Measurements from ENCODE around the gene RTKN2. TPM values are rescaled to one million over a fixed set of nuclear protein-coding genes. Genes with fewer than 3 reads are reported as not detected.
A peak's percentile ranks its signal among the peaks of the same experiment; 100 is the strongest.

The RTKN2 gene
- total RNA-seq, 2 experiments from 2014 or later = 2.2 to 2.6 TPM

DNA sequence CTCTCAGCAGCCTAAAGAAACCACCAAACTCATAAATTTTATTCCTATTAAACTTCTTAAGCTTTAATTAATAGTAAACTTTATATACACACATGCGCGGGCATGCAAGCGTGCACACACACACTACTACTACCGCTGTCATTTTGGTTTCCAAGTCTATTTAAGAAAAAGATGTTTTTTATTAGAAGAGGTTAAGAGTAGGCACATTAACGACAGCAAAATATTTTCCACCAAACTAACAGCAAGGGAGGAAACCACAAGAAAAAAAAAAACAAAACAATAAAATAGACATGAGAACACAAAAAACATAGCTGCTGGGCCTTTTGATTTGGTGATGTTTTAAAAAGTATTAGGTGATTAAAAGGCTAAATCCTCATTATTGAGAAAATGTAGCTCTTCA lies 28.6 kb downstream of the RTKN2 start:
- CTCF ChIA-PET = interaction anchor here (1.5 to 6.7 kb wide), 3 partner anchors 189 to 201 kb away, joined by 4 to 253 read pairs (median 4); no protein-coding TSS in a partner anchor
- peak overlapping the region; percentile 18 for H3K27ac Mint-ChIP-seq
- POLR2A ChIA-PET = no interaction called here
- no peaks in the 10 kb centered on the region for H3K27me3 Mint-ChIP-seq (ENCODE audit: low read depth)
- H3K4me3 Mint-ChIP-seq = no peak overlapping the region
- no peaks in the 10 kb centered on the region for H3K9me3 Mint-ChIP-seq (ENCODE audit: insufficient read depth)
- ATAC-seq (no peak), DNase-seq (no peak)
- H3K4me1 Mint-ChIP-seq (ENCODE audit: low read depth) = peaks cover 36% of the 10 kb centered on the region
- peaks cover 18% of the 10 kb centered on the region for H3K36me3 Mint-ChIP-seq (ENCODE audit: low read depth)

DNA sequence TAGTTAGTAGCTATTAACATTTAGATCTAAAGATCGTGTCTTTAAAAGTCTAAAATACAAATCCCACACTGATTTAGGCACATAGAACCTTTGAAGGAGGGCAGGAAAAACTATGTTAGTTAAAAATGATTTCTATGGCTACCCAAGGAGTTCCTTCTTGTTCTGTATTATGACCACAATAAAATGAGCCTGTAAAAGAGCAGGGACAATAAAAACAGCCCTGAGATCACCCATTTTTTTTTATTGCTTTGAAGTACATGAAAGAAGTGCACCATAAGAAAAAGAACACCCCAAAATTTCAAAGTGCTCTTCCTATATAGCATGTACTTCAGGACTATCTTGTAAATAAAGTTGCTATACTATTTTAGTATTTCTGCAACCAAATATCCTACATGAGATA lies 29.8 kb downstream of the RTKN2 start:
- no peak for ATAC-seq
- Mint-ChIP-seq H3K27ac (peak overlapping the region; percentile 20), H3K4me3 (no peak overlapping the region), H3K4me1 (ENCODE audit: low read depth) (peaks cover 37% of the 10 kb centered on the region), H3K36me3 (ENCODE audit: low read depth) (peaks cover 24% of the 10 kb centered on the region), H3K27me3 (ENCODE audit: low read depth) (no peaks in the 10 kb centered on the region), H3K9me3 (ENCODE audit: insufficient read depth) (no peaks in the 10 kb centered on the region)
- POLR2A ChIA-PET = interaction anchor here (0.6 to 1.2 kb wide), 2 partner anchors 151 to 336 kb away, joined by 3 read pairs; no protein-coding TSS in a partner anchor
- CTCF ChIA-PET = interaction anchor here (0.8 to 1.0 kb wide), 2 partner anchors 26 to 200 kb away, joined by 3 read pairs; no protein-coding TSS in a partner anchor
- DNase-seq = no peak

DNA sequence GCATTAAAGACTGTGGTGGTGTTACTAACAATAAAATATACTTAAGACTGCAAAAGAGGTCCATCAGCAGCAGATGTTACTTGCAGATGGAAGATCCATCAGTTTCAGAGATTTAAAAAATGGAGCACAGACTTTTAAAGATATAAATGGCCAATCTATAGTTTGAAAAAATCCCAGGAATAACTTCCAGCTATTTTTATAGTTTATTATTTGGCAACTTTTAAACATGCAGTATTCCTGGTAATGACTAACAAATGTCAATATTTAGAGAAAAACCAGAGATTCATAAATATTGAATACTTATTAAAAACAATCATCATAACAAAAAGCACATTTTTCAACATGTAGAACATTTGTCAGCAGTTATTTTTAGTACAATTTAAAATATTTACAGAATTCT lies 30.7 kb downstream of the RTKN2 start:
- peaks cover 18% of the 10 kb centered on the region for H3K36me3 Mint-ChIP-seq (ENCODE audit: low read depth)
- no peaks in the 10 kb centered on the region for H3K27me3 Mint-ChIP-seq (ENCODE audit: low read depth)
- no peak overlapping the region for H3K27ac Mint-ChIP-seq
- H3K4me3 Mint-ChIP-seq = no peak overlapping the region
- POLR2A ChIA-PET = interaction anchor here (1.2 kb wide), 1 partner anchor 150 kb away, joined by 3 read pairs; no protein-coding TSS in a partner anchor
- ATAC-seq (no peak), DNase-seq (no peak)
- H3K4me1 Mint-ChIP-seq (ENCODE audit: low read depth) = peaks cover 30% of the 10 kb centered on the region
- CTCF ChIA-PET = interaction anchor here (0.8 to 1.2 kb wide), 3 partner anchors 27 to 199 kb away, joined by 3 read pairs; no protein-coding TSS in a partner anchor
- no peaks in the 10 kb centered on the region for H3K9me3 Mint-ChIP-seq (ENCODE audit: insufficient read depth)

- no peak for ATAC-seq
- H3K27me3 Mint-ChIP-seq (ENCODE audit: low read depth) = no peaks in the 10 kb centered on the region
- no peaks in the 10 kb centered on the region for H3K9me3 Mint-ChIP-seq (ENCODE audit: insufficient read depth)
- POLR2A ChIA-PET = no interaction called here
- CTCF ChIA-PET = interaction anchor here (1.2 kb wide), 1 partner anchor 199 kb away, joined by 3 read pairs; no protein-coding TSS in a partner anchor
- peaks cover 17% of the 10 kb centered on the region for H3K36me3 Mint-ChIP-seq (ENCODE audit: low read depth)
- peaks cover 29% of the 10 kb centered on the region for H3K4me1 Mint-ChIP-seq (ENCODE audit: low read depth)
- DNase-seq = no peak
- H3K27ac Mint-ChIP-seq = no peak overlapping the region
- no peak overlapping the region for H3K4me3 Mint-ChIP-seq
These were observed 31.1 kb downstream of the RTKN2 start for GRCh38 chr10:62237506-62237905.

DNA sequence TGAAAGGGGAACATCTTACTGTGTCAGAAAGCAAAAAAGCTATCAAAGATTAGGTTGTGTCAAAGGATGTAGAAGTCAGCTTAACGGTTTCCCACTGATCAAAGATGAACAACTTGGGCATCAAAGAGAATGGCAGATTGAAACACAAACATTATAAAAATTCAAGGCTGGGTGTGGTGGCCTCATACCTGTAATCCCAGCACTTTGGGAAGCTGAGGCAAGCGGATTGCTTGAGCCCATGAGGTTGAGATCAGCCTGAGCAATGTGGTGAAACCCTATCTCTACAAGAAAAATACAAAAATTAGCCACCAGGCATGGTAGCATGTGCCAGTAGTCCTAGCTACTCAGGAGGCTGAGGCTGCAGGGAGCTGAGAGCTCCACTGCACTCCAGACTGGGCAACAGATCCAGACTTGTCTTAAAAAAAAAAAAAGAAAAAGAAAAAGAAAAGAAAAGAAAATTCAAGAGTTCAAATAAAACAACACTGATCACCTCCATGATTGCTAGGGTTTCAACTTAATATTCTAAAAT lies 34.5 kb downstream of the RTKN2 start:
- ChIA-PET CTCF (interaction anchor here (1.2 kb wide), 1 partner anchor 195 kb away, joined by 4 read pairs; no protein-coding TSS in a partner anchor), POLR2A (no interaction called here)
- Mint-ChIP-seq H3K27ac (no peak overlapping the region), H3K4me1 (ENCODE audit: low read depth) (peaks cover 19% of the 10 kb centered on the region), H3K9me3 (ENCODE audit: insufficient read depth) (no peaks in the 10 kb centered on the region), H3K4me3 (no peak overlapping the region), H3K36me3 (ENCODE audit: low read depth) (peaks cover 17% of the 10 kb centered on the region), H3K27me3 (ENCODE audit: low read depth) (no peaks in the 10 kb centered on the region)
- DNase-seq = no peak
- no peak for ATAC-seq

GRCh38 chr10:62233356-62234076 lies 35.1 kb downstream of the RTKN2 start:
- no peak for ATAC-seq
- Mint-ChIP-seq H3K9me3 (ENCODE audit: insufficient read depth) (no peaks in the 10 kb centered on the region), H3K36me3 (ENCODE audit: low read depth) (peaks cover 17% of the 10 kb centered on the region), H3K4me1 (ENCODE audit: low read depth) (peaks cover 16% of the 10 kb centered on the region), H3K4me3 (no peak overlapping the region), H3K27me3 (ENCODE audit: low read depth) (no peaks in the 10 kb centered on the region), H3K27ac (no peak overlapping the region)
- ChIA-PET CTCF (interaction anchor here (1.2 kb wide), 1 partner anchor 195 kb away, joined by 4 read pairs; no protein-coding TSS in a partner anchor), POLR2A (no interaction called here)
- no peak for DNase-seq

GRCh38 chr10:62231805-62232204 lies 36.8 kb downstream of the RTKN2 start:
- Mint-ChIP-seq H3K4me1 (ENCODE audit: low read depth) (peaks cover 16% of the 10 kb centered on the region), H3K36me3 (ENCODE audit: low read depth) (peaks cover 14% of the 10 kb centered on the region), H3K27ac (no peak overlapping the region), H3K27me3 (ENCODE audit: low read depth) (no peaks in the 10 kb centered on the region), H3K4me3 (no peak overlapping the region), H3K9me3 (ENCODE audit: insufficient read depth) (no peaks in the 10 kb centered on the region)
- ChIA-PET POLR2A (no interaction called here), CTCF (interaction anchor here (1.4 kb wide), 1 partner anchor 13 kb away, joined by 4 read pairs; no protein-coding TSS in a partner anchor)
- DNase-seq (no peak), ATAC-seq (no peak)

- Mint-ChIP-seq H3K9me3 (ENCODE audit: insufficient read depth) (no peaks in the 10 kb centered on the region), H3K27ac (no peak overlapping the region), H3K4me1 (ENCODE audit: low read depth) (peaks cover 13% of the 10 kb centered on the region), H3K36me3 (ENCODE audit: low read depth) (peaks cover 11% of the 10 kb centered on the region), H3K27me3 (ENCODE audit: low read depth) (no peaks in the 10 kb centered on the region), H3K4me3 (no peak overlapping the region)
- ATAC-seq (no peak), DNase-seq (no peak)
- CTCF ChIA-PET = interaction anchor here (1.2 to 1.4 kb wide), 2 partner anchors 14 to 34 kb away, joined by 3 to 4 read pairs; no protein-coding TSS in a partner anchor
- POLR2A ChIA-PET = no interaction called here
These were observed 37.3 kb downstream of the RTKN2 start for GRCh38 chr10:62231371-62231770.

DNA sequence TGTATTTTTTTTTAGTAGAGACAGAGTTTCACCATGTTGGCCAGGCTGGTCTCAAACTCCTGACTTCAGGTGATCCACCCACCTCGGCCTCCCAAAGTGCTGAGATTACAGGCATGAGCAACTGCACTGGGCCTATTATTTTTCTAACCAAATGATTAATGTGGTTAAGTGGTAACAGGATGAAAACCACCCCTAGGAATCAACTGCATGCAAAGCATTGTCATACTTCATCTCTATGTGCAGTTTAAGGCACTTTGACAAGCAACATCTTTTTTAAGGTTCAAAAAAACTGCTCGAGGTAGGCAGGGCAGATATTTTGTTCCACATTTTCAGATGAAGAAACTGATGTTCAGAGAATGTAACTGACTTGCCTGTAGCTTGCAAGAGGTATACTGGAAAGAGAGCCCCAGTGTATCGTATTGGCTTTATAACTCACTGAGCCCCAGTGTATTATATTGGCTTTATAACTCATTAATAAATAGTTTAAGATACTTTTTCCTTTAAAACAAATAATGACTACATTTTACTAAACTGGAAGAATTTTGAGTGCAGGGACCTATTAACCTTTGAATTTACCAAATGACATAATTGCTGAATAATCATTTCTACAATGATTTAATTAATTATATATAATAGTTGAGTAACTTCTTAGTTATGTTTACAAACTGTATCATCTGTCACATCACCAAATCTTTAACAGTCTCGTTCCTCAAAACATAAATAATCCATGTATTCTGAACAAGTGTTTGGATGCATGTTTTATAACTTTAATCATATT lies 38.1 kb downstream of the RTKN2 start:
- CTCF ChIA-PET = interaction anchor here (1.2 to 1.4 kb wide), 2 partner anchors 15 to 35 kb away, joined by 3 to 4 read pairs; no protein-coding TSS in a partner anchor
- no peak overlapping the region for H3K4me3 Mint-ChIP-seq
- H3K27me3 Mint-ChIP-seq (ENCODE audit: low read depth) = no peaks in the 10 kb centered on the region
- H3K36me3 Mint-ChIP-seq (ENCODE audit: low read depth) = peaks cover 11% of the 10 kb centered on the region
- POLR2A ChIA-PET = interaction anchor here (0.5 kb wide), 1 partner anchor 110 kb away, joined by 4 read pairs; no protein-coding TSS in a partner anchor
- no peak for DNase-seq
- ATAC-seq = no peak
- H3K9me3 Mint-ChIP-seq (ENCODE audit: insufficient read depth) = no peaks in the 10 kb centered on the region
- no peak overlapping the region for H3K27ac Mint-ChIP-seq
- peaks cover 13% of the 10 kb centered on the region for H3K4me1 Mint-ChIP-seq (ENCODE audit: low read depth)

GRCh38 chr10:62225362-62225761 lies 43.3 kb downstream of the RTKN2 start:
- Mint-ChIP-seq H3K27ac (no peak overlapping the region), H3K9me3 (ENCODE audit: insufficient read depth) (peaks cover 7% of the 10 kb centered on the region), H3K36me3 (ENCODE audit: low read depth) (peaks cover 12% of the 10 kb centered on the region), H3K4me1 (ENCODE audit: low read depth) (no peaks in the 10 kb centered on the region), H3K27me3 (ENCODE audit: low read depth) (no peaks in the 10 kb centered on the region), H3K4me3 (no peak overlapping the region)
- ATAC-seq (no peak), DNase-seq (no peak)
- POLR2A ChIA-PET = no interaction called here
- CTCF ChIA-PET = no interaction called here

DNA sequence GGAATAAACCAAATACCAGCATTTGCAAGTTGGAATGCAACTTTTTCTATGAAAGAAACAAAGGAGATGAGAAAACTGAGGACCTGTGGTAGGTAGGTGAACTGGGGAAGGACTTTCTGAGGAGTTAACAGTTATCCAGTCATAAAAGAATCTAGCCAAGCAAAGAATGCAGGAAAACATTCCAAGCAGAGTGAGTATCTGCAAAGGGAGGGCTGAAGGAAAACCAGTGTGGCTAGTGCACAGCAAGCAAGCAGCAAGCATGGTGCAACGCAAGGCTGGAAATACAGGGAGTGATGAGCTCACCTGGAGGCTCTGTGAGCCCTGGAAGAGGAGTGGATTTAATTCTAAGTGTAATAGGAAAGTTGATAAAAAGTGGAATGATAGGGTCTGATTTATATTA lies 44.0 kb downstream of the RTKN2 start:
- Mint-ChIP-seq H3K4me1 (ENCODE audit: low read depth) (no peaks in the 10 kb centered on the region), H3K9me3 (ENCODE audit: insufficient read depth) (peaks cover 7% of the 10 kb centered on the region), H3K4me3 (no peak overlapping the region), H3K27me3 (ENCODE audit: low read depth) (no peaks in the 10 kb centered on the region), H3K36me3 (ENCODE audit: low read depth) (peaks cover 12% of the 10 kb centered on the region), H3K27ac (no peak overlapping the region)
- CTCF ChIA-PET = no interaction called here
- ATAC-seq (no peak), DNase-seq (no peak)
- POLR2A ChIA-PET = no interaction called here
